Endothelial cell of umbilical vein (primary cell): ENCODE data around the gene TMEM18. TPM values are rescaled to one million over a fixed set of nuclear protein-coding genes. Genes with fewer than 3 reads are reported as not detected.

ENCODE experiments used
- BruUV-seq: library from RNA; stranded (reverse); fragments of 400-500 nt; replicated peaks from 2 replicates; lab custom pipeline; 2021; lab: Mats Ljungman, UMichigan
- CTCF ChIA-PET: fragments of 300-600, 350-600 bp; sonication (Branson Sonifier 250); formaldehyde crosslinking; loops from one replicate; lab custom pipeline; 2021; ENCODE audit warnings: antibody characterized with exemption, inconsistent platforms; lab: Charles Lee
- POLR2A ChIA-PET: fragments of 300-600, 350-600 bp; sonication (Branson Sonifier 250); formaldehyde crosslinking; loops from one replicate; lab custom pipeline; 2021; ENCODE audit warnings: antibody characterized with exemption, inconsistent platforms; lab: Charles Lee
- DNase-seq: peaks from one replicate; pipeline ENCODE4 v3.0.0-alpha.2; 2011; ENCODE audit warnings: low read depth, low spot score
- FAIRE-seq: peaks from 2 replicates; lab custom pipeline; 2011; peaks lifted over from hg19 to GRCh38; lab: Jason Lieb, UNC
- H2AFZ ChIP-seq: 2 replicates; pipeline ENCODE4 v1.6.0; 2012; ENCODE audit warnings: low read depth, low read length, control low read depth, inconsistent platforms
- H3K27ac ChIP-seq: 2 replicates; pipeline ENCODE4 v1.5.1; 2011; ENCODE audit warnings: low read depth, mild to moderate bottlenecking, control low read depth, low read length, moderate library complexity; ENCODE audit not compliant: insufficient read depth
- H3K27me3 ChIP-seq, 2 experiments: 2 replicates each; pipeline versions ENCODE4 v1.6.0 to v1.6.1; 2011; ENCODE audit warnings: low read length in 2 of 2, mixed read lengths in 1 of 2; ENCODE audit not compliant: control insufficient read depth in 2 of 2, insufficient read depth in 2 of 2
- H3K36me3 ChIP-seq, 2 experiments: 2 replicates in 1 of 2; 3 replicates in 1 of 2; pipeline ENCODE4 v1.5.1; 2011; ENCODE audit warnings: low read length in 2 of 2, mild to moderate bottlenecking in 1 of 2, moderate library complexity in 1 of 2; ENCODE audit not compliant: control insufficient read depth in 2 of 2, insufficient read depth in 2 of 2; ENCODE audit errors: extremely low read depth in 1 of 2
- H3K4me1 ChIP-seq: 3 replicates; pipeline ENCODE4 v1.5.1; 2011; ENCODE audit warnings: mild to moderate bottlenecking, low read length; ENCODE audit not compliant: control insufficient read depth, insufficient read depth; ENCODE audit errors: extremely low read depth
- H3K4me2 ChIP-seq: 2 replicates; pipeline ENCODE4 v1.6.1; 2011; ENCODE audit warnings: low read length, control low read depth, mixed read lengths; ENCODE audit not compliant: insufficient read depth
- H3K4me3 ChIP-seq, 3 experiments: fragments of 200-600 bp in 1 of 3; sonication (generic), shearing (Covaris generic) in 1 of 3; replicated peaks in 1 of 3; 2 replicates each; pipeline ENCODE4 v1.5.1; 2011 to 2016; ENCODE audit warnings: control low read depth in 3 of 3, low read length in 3 of 3, mild to moderate bottlenecking in 2 of 3, inconsistent platforms in 1 of 3, low read depth in 1 of 3, moderate library complexity in 1 of 3; ENCODE audit not compliant: insufficient read depth in 1 of 3
- H3K79me2 ChIP-seq: 2 replicates; pipeline ENCODE4 v1.6.0; 2012; ENCODE audit warnings: low read length, inconsistent platforms; ENCODE audit not compliant: control insufficient read depth, insufficient read depth
- H3K9ac ChIP-seq: replicated peaks from 2 replicates; pipeline ENCODE3; 2011; ENCODE audit warnings: low read length, control low read depth; ENCODE audit not compliant: insufficient read depth; ENCODE audit errors: extremely low read depth
- H3K9me1 ChIP-seq: replicated peaks from 3 replicates; pipeline ENCODE4 v1.6.0; 2011; ENCODE audit warnings: mild to moderate bottlenecking, low read length; ENCODE audit not compliant: control insufficient read depth, insufficient read depth; ENCODE audit errors: extremely low read depth
- H3K9me3 ChIP-seq: replicated peaks from 2 replicates; pipeline ENCODE4 v1.5.1; 2012; ENCODE audit warnings: low read length, inconsistent platforms; ENCODE audit not compliant: control insufficient read depth, insufficient read depth
- H4K20me1 ChIP-seq: replicated peaks from 2 replicates; pipeline ENCODE3; 2011; ENCODE audit warnings: mild to moderate bottlenecking, low read length; ENCODE audit not compliant: control insufficient read depth, insufficient read depth; ENCODE audit errors: extremely low read depth
- CTCF ChIP-seq, 2 donors: IDR thresholded peaks; 1 replicate in 1 of 2; 2 replicates in 1 of 2; pipeline ENCODE4 v1.5.1; 2011; ENCODE audit warnings: low read length in 2 of 2, mild to moderate bottlenecking in 2 of 2, moderate library complexity in 2 of 2, control low read depth in 1 of 2, inconsistent platforms in 1 of 2, low read depth in 1 of 2; ENCODE audit not compliant: insufficient read depth in 1 of 2; ENCODE audit errors: extremely low read depth in 1 of 2
- EZH2 ChIP-seq: IDR thresholded peaks from 2 replicates; pipeline ENCODE4 v1.6.1; 2012; ENCODE audit warnings: borderline replicate concordance, low read depth, mild to moderate bottlenecking, moderate library complexity, low read length, inconsistent platforms; ENCODE audit not compliant: severe bottlenecking
- FOS ChIP-seq: IDR thresholded peaks from 2 replicates; pipeline ENCODE4 v1.6.1; 2011; ENCODE audit warnings: mild to moderate bottlenecking, low read length, moderate library complexity, borderline replicate concordance; ENCODE audit not compliant: insufficient read depth
- GATA2 ChIP-seq: IDR thresholded peaks from 2 replicates; pipeline ENCODE4 v1.7.0; 2011; ENCODE audit warnings: low read depth, mild to moderate bottlenecking, moderate library complexity, mixed read lengths, low read length; ENCODE audit not compliant: insufficient read length, insufficient read depth
- JUN ChIP-seq: IDR thresholded peaks from 2 replicates; pipeline ENCODE4 v1.6.1; 2011; ENCODE audit warnings: borderline replicate concordance, low read depth; ENCODE audit not compliant: insufficient read length, insufficient read depth
- MAX ChIP-seq: IDR thresholded peaks from 2 replicates; pipeline ENCODE4 v1.6.1; 2011; ENCODE audit not compliant: insufficient read depth, insufficient read length
- MYC ChIP-seq: IDR thresholded peaks from one replicate; pipeline ENCODE4 v1.6.1; 2011; ENCODE audit warnings: mild to moderate bottlenecking, low read depth, low read length
- POLR2A ChIP-seq: IDR thresholded peaks from 2 replicates; pipeline ENCODE4 v1.6.1; 2012; ENCODE audit warnings: low read depth, mild to moderate bottlenecking, control low read depth, low read length
- POLR2AphosphoS5 ChIP-seq: IDR thresholded peaks from 2 replicates; pipeline ENCODE4 v1.6.1; 2012; ENCODE audit warnings: low read depth, mild to moderate bottlenecking, control low read depth, low read length, moderate library complexity; ENCODE audit not compliant: insufficient read depth
- dilution Hi-C: fragments of 300-500 bp; cut with MboI; formaldehyde crosslinking; loops from one replicate; pipeline ENCODE4 v1.15.0; 2019; ENCODE audit warnings: low sequenced_read_pairs; ENCODE audit not compliant: extremely low pct_ligation_motif_present
- intact Hi-C: fragments of 100-400 bp; cut with micrococcal nuclease; formaldehyde crosslinking; loops from one replicate; pipeline ENCODE4 v1.10.0; 2022
- polyA plus RNA-seq, 4 experiments: library from polyadenylated mRNA; depleted of rRNA in 3 of 4; stranded (reverse) in 3 of 4; unstranded in 1 of 4; fragments of >200 nt; gene quantifications; 2 replicates each; pipeline versions ENCODE4 v1.2.1 to v1.2.3, GENCODE V29; 2011 to 2012; ENCODE audit warnings: missing spikeins in 1 of 4
- total RNA-seq: library from RNA; stranded (reverse); gene quantifications from 2 replicates; pipeline ENCODE4 v1.2.3, GENCODE V29; 2021

TMEM18 gene
- total and polyA plus RNA-seq, 2 donors (not counting 3 experiments of a cell fraction or from before 2014, with no cell fraction given), result 19.1 to 23.1 TPM

- Histone ChIP-seq H3K9me1 (no peaks in the 10 kb centered on the region), H2AFZ (no peak overlapping the region), H3K4me2 (no peak overlapping the region), H3K27ac (no peak overlapping the region), H3K4me3 (no peak overlapping the region), H3K9ac (no peak overlapping the region), H3K36me3 (no peaks in the 10 kb centered on the region), H4K20me1 (no peaks in the 10 kb centered on the region), H3K79me2 (no peaks in the 10 kb centered on the region), H3K27me3 (no peaks in the 10 kb centered on the region), H3K9me3 (no peaks in the 10 kb centered on the region), H3K4me1 (no peaks in the 10 kb centered on the region)
- CTCF ChIA-PET, result no interaction called here
- intact Hi-C loops (no loop called here), dilution Hi-C loops (no loop called here)
- no peak for TF ChIP-seq FOS
- no peak for TF ChIP-seq MAX
- TF ChIP-seq POLR2AphosphoS5, result no peak
- no peak for TF ChIP-seq POLR2A
- TF ChIP-seq GATA2, result no peak
- no peak for TF ChIP-seq MYC
- no peak for TF ChIP-seq EZH2
- BruUV-seq, result no TSS peak
- DNase-seq (no peak), FAIRE-seq (no peak)
- POLR2A ChIA-PET, result no interaction called here
Observed at GRCh38 chr2:643761-644160, 33.4 kb downstream of the TMEM18 start.

- ChIA-PET CTCF (no interaction called here), POLR2A (no interaction called here)
- dilution Hi-C loops, result no loop called here
- TF ChIP-seq MAX (no peak), FOS (no peak), MYC (no peak), JUN (no peak), GATA2 (no peak), POLR2A (no peak), POLR2AphosphoS5 (no peak), CTCF (IDR thresholded peaks at IDR 0.05; ENCODE audit: extremely low read depth in 1 of 2, insufficient read depth in 1 of 2, low read depth in 1 of 2, low read length in 2 of 2) (no peak), EZH2 (no peak)
- Histone ChIP-seq H3K4me1 (no peaks in the 10 kb centered on the region), H3K36me3 (no peaks in the 10 kb centered on the region), H3K4me3 (no peak overlapping the region), H3K9ac (no peak overlapping the region), H3K9me3 (no peaks in the 10 kb centered on the region), H2AFZ (no peak overlapping the region), H3K4me2 (no peak overlapping the region), H3K27ac (no peak overlapping the region), H3K9me1 (no peaks in the 10 kb centered on the region), H3K79me2 (no peaks in the 10 kb centered on the region), H4K20me1 (no peaks in the 10 kb centered on the region), H3K27me3 (no peaks in the 10 kb centered on the region)
- DNase-seq (no peak), FAIRE-seq (no peak)
- BruUV-seq, result no TSS peak
- intact Hi-C loops, result no loop called here
Observed at GRCh38 chr2:643334-643733, 33.9 kb downstream of the TMEM18 start.
